H1 (cell line): ENCODE data around the gene IQCK. TPM values are rescaled to one million over a fixed set of nuclear protein-coding genes. Genes with fewer than 3 reads are reported as not detected.

Experiments
- CTCF ChIA-PET: fragments of 300-600 bp; sonication (Branson Sonifier 250); formaldehyde crosslinking; loops from one replicate; lab custom pipeline; 2021; ENCODE audit not compliant: partially characterized antibody; lab: Charles Lee
- POLR2A ChIA-PET: fragments of 300-600 bp; sonication (Branson Sonifier 250); formaldehyde crosslinking; loops from one replicate; lab custom pipeline; 2021; ENCODE audit warnings: inconsistent platforms; ENCODE audit not compliant: partially characterized antibody; lab: Charles Lee
- DNase-seq, 2 experiments: peaks; one replicate each; pipeline versions ENCODE4 v3.0.0 to v3.0.0-alpha.2; 2010 to 2022; ENCODE audit warnings: low spot score in 2 of 2, low read depth in 1 of 2, mixed read lengths in 1 of 2
- FAIRE-seq: peaks from 2 replicates; lab custom pipeline; 2011; peaks lifted over from hg19 to GRCh38; lab: Jason Lieb, UNC
- H2AFZ ChIP-seq: 2 replicates; pipeline ENCODE4 v1.8.1; 2012; ENCODE audit warnings: low read length, inconsistent platforms
- H2AK5ac ChIP-seq: 2 replicates; pipeline ENCODE4 v1.6.1; 2013; ENCODE audit warnings: low read depth, low read length
- H2BK120ac ChIP-seq: replicated peaks from 2 replicates; pipeline ENCODE3; 2013; ENCODE audit warnings: low read depth, low read length, inconsistent platforms
- H2BK12ac ChIP-seq: 2 replicates; pipeline ENCODE4 v1.6.1; 2013; ENCODE audit warnings: low read depth, low read length
- H2BK15ac ChIP-seq: 2 replicates; pipeline ENCODE4 v1.6.1; 2013; ENCODE audit warnings: low read length
- H2BK20ac ChIP-seq: 2 replicates; pipeline ENCODE4 v1.6.1; 2013; ENCODE audit warnings: low read length
- H2BK5ac ChIP-seq: 2 replicates; pipeline ENCODE4 v1.6.1; 2013; ENCODE audit warnings: low read depth, low read length
- H3K14ac ChIP-seq: 2 replicates; pipeline ENCODE4 v1.6.1; 2013; ENCODE audit warnings: inconsistent platforms; ENCODE audit not compliant: insufficient read length
- H3K18ac ChIP-seq: 2 replicates; pipeline ENCODE4 v1.6.1; 2013; ENCODE audit warnings: low read length; ENCODE audit errors: extremely low read depth
- H3K23ac ChIP-seq: 2 replicates; pipeline ENCODE4 v1.6.1; 2013; ENCODE audit warnings: inconsistent platforms; ENCODE audit not compliant: insufficient read length
- H3K23me2 ChIP-seq: 2 replicates; pipeline ENCODE4 v1.6.1; 2013; ENCODE audit warnings: low read depth, low read length
- H3K27ac ChIP-seq: 2 replicates; pipeline ENCODE4 v1.6.1; 2011; ENCODE audit warnings: low read depth, low read length, inconsistent platforms
- H3K27me3 ChIP-seq, 4 experiments: replicated peaks in 1 of 4; 1 replicate in 1 of 4; 2 replicates in 3 of 4; pipeline versions ENCODE4 v1.6.1 to v1.8.1; 2011 to 2013; ENCODE audit warnings: low read length in 3 of 4, mild to moderate bottlenecking in 3 of 4, inconsistent platforms in 2 of 4, mixed read lengths in 2 of 4, moderate library complexity in 1 of 4; ENCODE audit not compliant: control insufficient read depth in 3 of 4, insufficient read depth in 3 of 4; ENCODE audit errors: extremely low read depth in 1 of 4
- H3K36me3 ChIP-seq, 4 experiments: 2 replicates each; pipeline versions ENCODE4 v1.6.1 to v1.8.1; 2011 to 2013; ENCODE audit warnings: mild to moderate bottlenecking in 4 of 4, low read length in 3 of 4, moderate library complexity in 2 of 4, control low read depth in 1 of 4, inconsistent platforms in 1 of 4; ENCODE audit not compliant: insufficient read depth in 4 of 4, control insufficient read depth in 2 of 4
- H3K4ac ChIP-seq: replicated peaks from 2 replicates; pipeline ENCODE3; 2013; ENCODE audit warnings: low read length, low read depth, mixed read lengths, inconsistent platforms; ENCODE audit not compliant: insufficient read length
- H3K4me1 ChIP-seq, 4 experiments: replicated peaks in 1 of 4; 1 replicate in 1 of 4; 2 replicates in 3 of 4; pipeline versions ENCODE4 v1.6.1 to v1.8.1; 2011 to 2013; ENCODE audit warnings: low read length in 3 of 4, inconsistent platforms in 2 of 4, mixed read lengths in 1 of 4; ENCODE audit not compliant: insufficient read depth in 4 of 4, control insufficient read depth in 3 of 4
- H3K4me2 ChIP-seq, 2 experiments: 2 replicates each; pipeline versions ENCODE4 v1.6.1 to v1.8.1; 2011 to 2013; ENCODE audit warnings: low read depth in 2 of 2, low read length in 2 of 2, control low read depth in 1 of 2, inconsistent platforms in 1 of 2, mild to moderate bottlenecking in 1 of 2; ENCODE audit not compliant: insufficient read depth in 1 of 2
- H3K4me3 ChIP-seq, 4 experiments: fragments of 200-600, 300-600 bp in 1 of 4; sonication (generic), shearing (Covaris generic), sonication (Bioruptor Twin) in 1 of 4; 2 replicates each; pipeline versions ENCODE4 v1.5.1 to v1.8.1; 2011 to 2016; ENCODE audit warnings: low read length in 4 of 4, low read depth in 3 of 4, control low read depth in 2 of 4, inconsistent platforms in 2 of 4, mild to moderate bottlenecking in 2 of 4, mixed read lengths in 1 of 4, moderate library complexity in 1 of 4; ENCODE audit not compliant: insufficient read depth in 2 of 4; ENCODE audit errors: extremely low read depth in 1 of 4
- H3K56ac ChIP-seq: replicated peaks from 2 replicates; pipeline ENCODE3; 2013; ENCODE audit warnings: low read depth, mild to moderate bottlenecking, mixed read lengths, low read length, inconsistent platforms; ENCODE audit not compliant: insufficient read length
- H3K79me1 ChIP-seq: 2 replicates; pipeline ENCODE4 v1.6.1; 2013; ENCODE audit warnings: low read depth, low read length, control low read depth
- H3K79me2 ChIP-seq, 2 experiments: 2 replicates each; pipeline versions ENCODE4 v1.6.1 to v1.8.1; 2012 to 2013; ENCODE audit warnings: low read length in 2 of 2, mild to moderate bottlenecking in 2 of 2, inconsistent platforms in 1 of 2; ENCODE audit not compliant: insufficient read depth in 2 of 2, control insufficient read depth in 1 of 2
- H3K9ac ChIP-seq, 4 experiments: replicated peaks in 1 of 4; 1 replicate in 1 of 4; 2 replicates in 3 of 4; pipeline versions ENCODE4 v1.6.1 to v1.8.1; 2011 to 2013; ENCODE audit warnings: low read depth in 3 of 4, low read length in 3 of 4, control low read depth in 2 of 4, mild to moderate bottlenecking in 2 of 4, moderate library complexity in 2 of 4, inconsistent platforms in 1 of 4; ENCODE audit errors: extremely low read depth in 1 of 4
- H3K9me3 ChIP-seq, 2 experiments: 2 replicates each; pipeline versions ENCODE4 v1.6.1 to v1.8.1; 2012 to 2013; ENCODE audit warnings: mild to moderate bottlenecking in 2 of 2, moderate library complexity in 2 of 2, control low read depth in 1 of 2, inconsistent platforms in 1 of 2, low read depth in 1 of 2, low read length in 1 of 2, mixed read lengths in 1 of 2; ENCODE audit not compliant: insufficient read depth in 2 of 2
- H4K20me1 ChIP-seq, 2 experiments: replicated peaks in 1 of 2; 2 replicates each; pipeline versions ENCODE3 to v1.8.1; 2011 to 2013; ENCODE audit warnings: inconsistent platforms in 2 of 2, low read length in 2 of 2, mild to moderate bottlenecking in 1 of 2; ENCODE audit not compliant: insufficient read depth in 2 of 2, control insufficient read depth in 1 of 2
- H4K5ac ChIP-seq: 2 replicates; pipeline ENCODE4 v1.6.1; 2013; ENCODE audit warnings: low read length, low read depth, mixed read lengths, inconsistent platforms; ENCODE audit not compliant: insufficient read length
- H4K8ac ChIP-seq: 2 replicates; pipeline ENCODE4 v1.8.0; 2013; ENCODE audit warnings: mild to moderate bottlenecking, moderate library complexity, low read length, inconsistent platforms; ENCODE audit not compliant: insufficient read depth; ENCODE audit errors: extremely low read depth
- H4K91ac ChIP-seq: replicated peaks from 2 replicates; pipeline ENCODE3; 2013; ENCODE audit warnings: low read length, mixed read lengths, inconsistent platforms; ENCODE audit not compliant: insufficient read length
- CBX8 ChIP-seq: fragments of 300-800, 300-1000 bp; sonication (generic); IDR thresholded peaks from 2 replicates; pipeline ENCODE4 v1.7.1; 2016; ENCODE audit warnings: low read depth, low read length, borderline replicate concordance
- CHD1 ChIP-seq: IDR thresholded peaks from 2 replicates; pipeline ENCODE4 v1.6.1; 2012; ENCODE audit warnings: low read depth, low read length, improper control_type of control experiment
- EGR1 ChIP-seq: IDR thresholded peaks from 2 replicates; pipeline ENCODE4 v1.6.1; 2011; ENCODE audit warnings: low read depth, low read length, borderline replicate concordance
- EZH2 ChIP-seq: fragments of 200-600 bp; sonication (generic); IDR thresholded peaks from 2 replicates; pipeline ENCODE4 v1.7.1; 2012; ENCODE audit warnings: low read depth, mild to moderate bottlenecking, moderate library complexity, low read length, inconsistent platforms; ENCODE audit not compliant: severe bottlenecking
- RBBP5 ChIP-seq: IDR thresholded peaks from 2 replicates; pipeline ENCODE4 v1.7.1; 2012; ENCODE audit warnings: low read depth, mild to moderate bottlenecking, inconsistent platforms, low read length, moderate library complexity, borderline replicate concordance
- TAF7 ChIP-seq: optimal IDR thresholded peaks from 2 replicates; pipeline ENCODE3; 2011; ENCODE audit warnings: low read depth, mild to moderate bottlenecking, inconsistent platforms, low read length, moderate library complexity, borderline replicate concordance
- ZNF274 ChIP-seq: IDR thresholded peaks from 2 replicates; pipeline ENCODE4 v1.7.0; 2012; ENCODE audit warnings: low read length, borderline replicate concordance; ENCODE audit errors: extremely low read depth
- WGBS, 2 experiments: shearing (Covaris generic) in 1 of 2; methylation state at CpG; one replicate each; pipeline versions ENCODE4 v1.1.6 to v1.1.7; 2013 to 2015; ENCODE audit warnings: low lambda C conversion rate in 2 of 2, mixed read lengths in 2 of 2, inconsistent platforms in 1 of 2, low coverage in 1 of 2, missing lambda C conversion rate in 1 of 2; ENCODE audit not compliant: insufficient replicate concordance in 2 of 2, insufficient coverage in 1 of 2, insufficient read length in 1 of 2; ENCODE audit errors: extremely low coverage in 1 of 2, missing lambda C conversion rate in 1 of 2; 5-methylcytosine and 5-hydroxymethylcytosine counted together
- polyA plus RNA-seq, 7 experiments: library from polyadenylated mRNA; depleted of rRNA in 3 of 7; stranded (reverse) in 5 of 7; unstranded in 2 of 7; fragments of >200 nt in 5 of 7; fragments of 200-250 nt in 2 of 7; gene quantifications; 1 replicate in 5 of 7; 2 replicates in 1 of 7; 4 replicates in 1 of 7; pipeline versions ENCODE4 v1.2.1 to v1.2.3, GENCODE V29; 2011 to 2013; ENCODE audit warnings: missing spikeins in 2 of 7, mixed read lengths in 2 of 7
- total RNA-seq: library from RNA; stranded (reverse); fragmentation: NEBNext Ultra II Directional; extraction: Animal tissue kit (Norgen Biotek cat#: 25700); gene quantifications from 2 replicates; pipeline ENCODE4 v1.2.1, GENCODE V29; 2021

The IQCK gene
- total and polyA plus RNA-seq, 2 of the 8 experiments (the other 6 are each of a cell fraction or from before 2014, with no cell fraction given): 6.2 to 9.3 TPM

DNA sequence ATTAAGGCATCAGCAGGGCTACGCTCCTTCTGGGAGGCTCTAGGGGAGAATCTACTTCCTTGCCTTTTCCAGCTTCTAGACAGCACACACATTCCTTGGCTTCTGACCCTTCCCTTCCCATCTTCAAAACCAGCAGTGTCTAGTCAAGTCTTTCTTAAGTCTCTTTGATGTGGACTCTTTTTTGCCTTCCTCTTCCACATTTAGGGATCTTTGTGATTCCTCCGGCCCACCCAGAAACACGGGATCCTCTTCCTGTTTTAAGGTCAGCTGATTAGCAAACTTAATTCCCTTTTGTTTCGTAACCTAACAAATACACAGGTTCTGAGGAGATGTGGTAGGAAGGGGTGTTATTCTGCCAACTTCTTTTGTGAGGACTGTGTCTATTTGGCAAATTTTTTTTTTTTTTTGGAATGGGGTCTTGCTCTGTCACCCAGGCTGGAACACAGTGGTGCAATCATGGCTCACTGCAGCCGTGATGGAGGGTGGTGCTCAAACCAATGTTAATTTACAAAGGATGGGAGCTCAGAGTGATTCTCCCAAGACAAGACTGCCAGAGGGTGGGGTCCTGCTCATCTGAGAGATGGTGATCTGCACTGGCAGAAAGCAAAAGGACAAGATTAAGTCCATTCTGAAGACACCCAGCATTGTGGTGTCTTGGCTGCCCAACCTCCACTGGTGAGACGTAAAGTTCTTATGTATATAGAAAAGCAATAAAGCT, 14.7 kb upstream of the IQCK start:
- no peak overlapping the region for H3K56ac ChIP-seq
- H3K4ac ChIP-seq: no peak overlapping the region
- DNase-seq (no peak), FAIRE-seq (no peak)
- H3K27me3 ChIP-seq: no peaks in the 10 kb centered on the region
- H3K4me3 ChIP-seq: no peak overlapping the region
- H3K23me2 ChIP-seq: no peaks in the 10 kb centered on the region
- no peak overlapping the region for H2AK5ac ChIP-seq
- H4K20me1 ChIP-seq: peaks cover 12 to 26% of the 10 kb centered on the region in 2 experiments
- H3K23ac ChIP-seq: no peak overlapping the region
- H2BK15ac ChIP-seq: no peak overlapping the region
- ChIA-PET CTCF (interaction anchor here (0.7 to 1.1 kb wide), 2 partner anchors 32 to 197 kb away, joined by 3 to 4 read pairs; no protein-coding TSS in a partner anchor), POLR2A (interaction anchor here (0.6 to 4.2 kb wide), 7 partner anchors 8 to 157 kb away, joined by 3 to 23 read pairs (median 4); partner anchors contain the start of genes IQCK and KNOP1)
- H2BK12ac ChIP-seq: no peak overlapping the region
- no peak overlapping the region for H4K8ac ChIP-seq
- H3K9me3 ChIP-seq: peaks cover 0 to 3% of the 10 kb centered on the region in 2 experiments; a peak in 3 of 4 replicates
- no peak overlapping the region for H4K91ac ChIP-seq
- WGBS, 2 experiments: 90% methylated on average over 6 of the region's 6 CpGs; no CpG with 5 or more reads in 1 of the 2 experiments
- H3K4me2 ChIP-seq: no peak overlapping the region
- H2BK5ac ChIP-seq: no peak overlapping the region
- H2AFZ ChIP-seq: no peak overlapping the region
- peaks cover 35 to 89% (median 61%) of the 10 kb centered on the region in 4 experiments for H3K36me3 ChIP-seq
- H3K18ac ChIP-seq: no peak overlapping the region
- H2BK20ac ChIP-seq: no peak overlapping the region
- no peak overlapping the region for H4K5ac ChIP-seq
- H3K4me1 ChIP-seq: peaks cover 3 to 9% (median 6%) of the 10 kb centered on the region in 4 experiments; a peak in 6 of 7 replicates
- TF ChIP-seq ZNF274 (no peak), EZH2 (no peak), RBBP5 (no peak), CBX8 (no peak), CHD1 (no peak), TAF7 (no peak), EGR1 (no peak)
- peaks cover 0 to 48% of the 10 kb centered on the region in 2 experiments; a peak in 3 of 4 replicates for H3K79me2 ChIP-seq
- H3K27ac ChIP-seq: no peak overlapping the region; the same call in 1 of the 2 replicates
- no peak overlapping the region for H3K14ac ChIP-seq
- H3K9ac ChIP-seq: no peak overlapping the region
- H3K79me1 ChIP-seq: peaks cover 18% of the 10 kb centered on the region
- no peak overlapping the region for H2BK120ac ChIP-seq
